Panc1 (cell line): ENCODE results near the gene SLC49A4. TPM values are rescaled to one million over a fixed set of nuclear protein-coding genes. Genes with fewer than 3 reads are reported as not detected.

Source experiments
- ATAC-seq: fragments of 200-7000 bp; cut with Tn5 transposase; 2 replicates; pipeline ENCODE4 v1.9.1; 2020; ENCODE audit warnings: mild to moderate bottlenecking, moderate library complexity
- BruUV-seq: library from RNA; stranded (reverse); fragments of 400-500 nt; replicated peaks from 2 replicates; lab custom pipeline; 2021; lab: Mats Ljungman, UMichigan
- CTCF ChIA-PET: fragments of 300-600 bp; sonication (Branson Sonifier 250); formaldehyde crosslinking; loops from one replicate; lab custom pipeline; 2022; ENCODE audit warnings: antibody characterized with exemption; lab: Charles Lee
- POLR2A ChIA-PET: fragments of 300-600 bp; sonication (Branson Sonifier 250); formaldehyde crosslinking; loops from one replicate; lab custom pipeline; 2022; ENCODE audit warnings: antibody characterized with exemption; lab: Charles Lee
- DNase-seq: peaks from one replicate; pipeline ENCODE4 v3.0.0-alpha.2; 2010; ENCODE audit warnings: low read depth, low spot score
- H3K27ac ChIP-seq: 2 replicates; pipeline ENCODE4 v1.5.1; 2011; ENCODE audit warnings: mild to moderate bottlenecking, low read length, inconsistent platforms
- H3K27me3 ChIP-seq: fragments of 200-500 bp; sonication (Bioruptor generic); 2 replicates; pipeline ENCODE4 v1.6.0; 2014; ENCODE audit warnings: low read length, inconsistent platforms; ENCODE audit not compliant: control insufficient read depth, insufficient read depth
- H3K36me3 ChIP-seq: fragments of 200-500 bp; sonication (Bioruptor generic); 2 replicates; pipeline ENCODE4 v1.5.1; 2014; ENCODE audit warnings: inconsistent platforms, mild to moderate bottlenecking, low read length, moderate library complexity; ENCODE audit not compliant: control insufficient read depth, insufficient read depth
- H3K4me1 ChIP-seq: 2 replicates; pipeline ENCODE4 v1.5.1; 2011; ENCODE audit warnings: inconsistent platforms, mild to moderate bottlenecking, low read length, moderate library complexity; ENCODE audit not compliant: control insufficient read depth, insufficient read depth
- H3K4me3 ChIP-seq, 2 experiments: 2 replicates each; pipeline ENCODE4 v1.5.1; 2011 to 2012; ENCODE audit warnings: low read depth in 2 of 2, low read length in 2 of 2, mild to moderate bottlenecking in 2 of 2, inconsistent platforms in 1 of 2, moderate library complexity in 1 of 2
- H3K9me3 ChIP-seq: fragments of 200-500 bp; sonication (Bioruptor generic); 2 replicates; pipeline ENCODE4 v1.5.1; 2014; ENCODE audit warnings: low read depth, mild to moderate bottlenecking, inconsistent platforms, low read length, moderate library complexity; ENCODE audit not compliant: control insufficient read depth, insufficient read depth
- CTCF ChIP-seq: fragments of 450-650 bp; IDR thresholded peaks from 2 replicates; pipeline ENCODE4 v1.5.1; 2017; ENCODE audit warnings: mild to moderate bottlenecking
- POLR2AphosphoS5 ChIP-seq: IDR thresholded peaks from 2 replicates; pipeline ENCODE4 v1.6.1; 2012; ENCODE audit warnings: mild to moderate bottlenecking, low read depth, low read length, moderate library complexity
- REST ChIP-seq, 2 experiments: IDR thresholded peaks; 2 replicates each; pipeline ENCODE4 v1.6.1; 2011 to 2012; ENCODE audit warnings: low read depth in 2 of 2, control low read depth in 1 of 2, low read length in 1 of 2, mild to moderate bottlenecking in 1 of 2, moderate library complexity in 1 of 2; ENCODE audit not compliant: insufficient read depth in 1 of 2
- SIN3A ChIP-seq: IDR thresholded peaks from 2 replicates; pipeline ENCODE4 v1.6.1; 2012; ENCODE audit warnings: low read depth, mild to moderate bottlenecking, low read length, moderate library complexity, borderline replicate concordance; ENCODE audit not compliant: insufficient read depth
- TCF7L2 ChIP-seq: IDR thresholded peaks from 2 replicates; pipeline ENCODE4 v1.6.1; 2011; ENCODE audit warnings: mild to moderate bottlenecking, low read depth, low read length, inconsistent platforms
- in situ Hi-C: cut with HindIII; loops from 2 replicates; pipeline ENCODE4 v1.10.0; 2016; ENCODE audit warnings: low sequenced_read_pairs, low pct_unique_long_range_greater_than_20kb
- intact Hi-C: fragments of 100-400 bp; cut with micrococcal nuclease; formaldehyde crosslinking; loops from one replicate; pipeline ENCODE4 v1.10.0; 2022; ENCODE audit not compliant: unreplicated experiment
- total RNA-seq: library from RNA; stranded (reverse); gene quantifications from one replicate; pipeline ENCODE4 v1.2.1, GENCODE V29; 2021; ENCODE audit not compliant: unreplicated experiment

Gene SLC49A4
- total RNA-seq, 1 experiment from 2014 or later = 15.9 TPM

GRCh38 chr3:122923611-122924010 lies 128.7 kb downstream of the SLC49A4 start:
- no peak for TF ChIP-seq SIN3A
- TF ChIP-seq CTCF = no peak
- TF ChIP-seq POLR2AphosphoS5 = no peak
- no peak for TF ChIP-seq TCF7L2
- TF ChIP-seq REST (IDR thresholded peaks at IDR 0.05; ENCODE audit: insufficient read depth in 1 of 2, low read depth in 2 of 2, low read length in 1 of 2) = no peak
- peaks cover 2% of the 10 kb centered on the region; the same call in 1 of the 2 replicates for H3K4me1 ChIP-seq
- DNase-seq = no peak
- peaks cover 33% of the 10 kb centered on the region for H3K27me3 ChIP-seq
- no TSS peak for BruUV-seq
- POLR2A ChIA-PET = no interaction called here
- no peak for ATAC-seq
- H3K4me3 ChIP-seq = no peak overlapping the region
- H3K9me3 ChIP-seq = no peaks in the 10 kb centered on the region
- CTCF ChIA-PET = no interaction called here
- H3K36me3 ChIP-seq = no peaks in the 10 kb centered on the region
- in situ Hi-C loops (no loop called here), intact Hi-C loops (no loop called here)
- no peak overlapping the region for H3K27ac ChIP-seq

GRCh38 chr3:122924056-122924455 lies 129.2 kb downstream of the SLC49A4 start:
- intact Hi-C loops (no loop called here), in situ Hi-C loops (no loop called here)
- POLR2A ChIA-PET = no interaction called here
- Histone ChIP-seq H3K9me3 (no peaks in the 10 kb centered on the region), H3K4me3 (no peak overlapping the region), H3K27me3 (peaks cover 33% of the 10 kb centered on the region), H3K36me3 (no peaks in the 10 kb centered on the region), H3K27ac (no peak overlapping the region), H3K4me1 (peaks cover 2% of the 10 kb centered on the region; the same call in 1 of the 2 replicates)
- CTCF ChIA-PET = no interaction called here
- no peak for TF ChIP-seq REST (IDR thresholded peaks at IDR 0.05; ENCODE audit: insufficient read depth in 1 of 2, low read depth in 2 of 2, low read length in 1 of 2)
- TF ChIP-seq SIN3A = no peak
- no peak for TF ChIP-seq TCF7L2
- TF ChIP-seq CTCF = no peak
- no peak for TF ChIP-seq POLR2AphosphoS5
- DNase-seq = no peak
- BruUV-seq = no TSS peak
- no peak for ATAC-seq
